ENCODE results near the gene AQP5.

The AQP5 gene

DNA sequence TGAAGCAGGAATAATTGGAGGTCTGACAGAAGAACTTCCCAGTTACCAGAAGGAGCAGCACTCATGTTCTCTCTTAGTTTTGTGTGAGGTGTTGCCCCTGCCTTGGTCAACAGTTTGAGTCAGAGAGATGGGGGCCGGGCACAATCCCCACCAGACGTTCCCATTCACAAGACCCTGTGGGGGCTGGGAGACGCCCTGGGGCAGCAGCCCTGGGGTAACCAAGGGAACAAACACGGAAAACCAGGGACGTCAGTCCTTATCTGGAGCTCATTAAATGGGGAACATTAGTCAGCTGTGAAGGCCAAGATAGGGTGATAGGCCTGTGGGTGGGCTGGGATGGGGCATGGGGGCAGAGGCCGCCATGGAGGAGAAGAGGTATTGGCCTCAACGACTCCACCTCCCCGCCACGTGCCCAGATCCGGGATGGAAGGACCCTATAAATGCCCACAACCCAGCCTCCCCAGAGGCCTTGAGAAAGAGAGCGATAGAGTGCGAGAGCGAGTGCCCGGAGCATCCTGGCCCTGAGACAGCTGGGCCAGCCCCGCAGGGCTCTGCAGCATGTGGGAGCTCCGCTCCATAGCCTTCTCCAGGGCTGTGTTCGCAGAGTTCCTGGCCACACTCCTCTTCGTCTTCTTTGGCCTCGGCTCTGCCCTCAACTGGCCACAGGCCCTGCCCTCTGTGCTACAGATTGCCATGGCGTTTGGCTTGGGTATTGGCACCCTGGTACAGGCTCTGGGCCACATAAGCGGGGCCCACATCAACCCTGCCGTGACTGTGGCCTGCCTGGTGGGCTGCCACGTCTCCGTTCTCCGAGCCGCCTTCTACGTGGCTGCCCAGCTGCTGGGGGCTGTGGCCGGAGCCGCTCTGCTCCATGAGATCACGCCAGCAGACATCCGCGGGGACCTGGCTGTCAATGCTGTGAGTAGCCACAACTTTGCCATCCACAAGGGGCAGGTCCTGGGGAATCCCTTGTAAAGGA, 11.1 kb upstream of the AQP5 start, which contains the start of gene AQP2:
AQP2 (plus strand) TSS at position 465 of the 979 bp plus-strand sequence; CDS start at position 559, 94 bp downstream.
- DNase-seq (ENCODE audit: low spot score): no peak

DNA sequence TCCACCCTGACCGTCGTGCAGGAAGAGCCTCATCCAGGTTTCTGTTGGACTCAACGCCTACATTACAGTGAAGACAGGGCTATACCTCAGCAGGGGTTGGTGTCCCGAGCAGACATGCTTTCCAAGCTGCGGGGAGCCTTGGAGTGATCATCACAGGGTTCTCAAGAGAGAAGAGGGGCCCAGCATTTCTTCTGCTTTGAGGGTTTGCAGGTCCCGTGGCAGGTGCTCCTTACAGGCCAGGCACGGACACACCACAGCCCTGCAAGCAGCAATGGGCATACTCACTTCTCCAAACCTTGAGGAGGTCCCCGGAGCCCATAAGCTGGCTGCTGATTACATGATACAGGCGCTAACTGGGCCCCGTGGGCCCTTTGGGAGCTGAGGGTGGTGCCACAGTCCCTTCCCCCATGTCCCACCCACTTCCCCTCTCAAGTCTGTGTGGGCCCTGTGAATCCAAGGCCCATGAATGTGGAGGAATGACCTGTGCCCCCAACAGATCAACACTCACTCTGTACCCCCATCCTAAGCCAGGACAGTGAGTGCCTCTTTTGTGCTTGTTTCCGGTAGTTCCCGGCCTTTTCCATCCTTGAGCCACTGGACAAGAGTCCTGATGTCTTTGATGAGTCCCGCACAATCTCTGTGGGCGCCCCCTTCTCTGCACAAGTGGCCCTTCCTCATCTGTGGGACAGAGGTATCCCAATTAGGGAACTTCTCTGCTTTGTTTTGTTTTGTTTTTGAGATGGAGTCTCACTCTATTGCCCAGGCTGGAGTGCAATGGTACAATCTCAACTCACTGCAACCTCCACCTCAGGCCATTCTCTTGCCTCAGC, 10.0 kb upstream of the AQP5 start:
- no peak for DNase-seq (ENCODE audit: low spot score)

DNA sequence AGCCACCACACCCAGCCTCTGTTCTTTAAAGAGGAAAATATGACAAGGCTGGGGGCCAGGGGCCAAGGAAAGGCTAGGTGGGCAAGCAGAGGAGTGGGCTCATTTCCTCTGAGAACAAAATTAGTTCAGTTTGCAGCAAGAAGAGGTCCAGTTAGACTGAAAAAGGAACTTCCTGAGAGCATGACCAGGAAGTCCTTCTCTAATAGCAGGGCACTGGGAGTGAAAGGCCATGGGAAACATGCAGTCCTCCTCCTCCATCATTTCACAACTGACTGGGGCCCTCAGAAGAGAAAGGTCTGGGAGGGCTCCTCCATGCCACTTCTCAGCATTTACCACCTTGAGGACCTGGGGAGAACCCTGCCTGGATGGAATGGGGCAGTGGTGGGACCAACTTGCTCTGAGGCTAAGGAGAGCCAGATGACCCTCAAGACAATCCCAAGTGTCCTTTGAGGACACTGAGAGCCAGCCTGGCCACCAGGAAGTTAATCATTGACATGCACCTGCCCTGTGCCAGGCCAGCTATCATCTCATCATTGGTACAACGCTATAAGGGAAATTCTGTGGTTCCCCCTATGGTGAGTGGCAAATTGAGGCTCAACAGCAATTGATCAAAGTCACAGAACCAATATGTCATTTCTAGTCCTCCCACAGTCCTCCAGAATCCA, 9.1 kb upstream of the AQP5 start:
- no peak for DNase-seq (ENCODE audit: low spot score)

DNA sequence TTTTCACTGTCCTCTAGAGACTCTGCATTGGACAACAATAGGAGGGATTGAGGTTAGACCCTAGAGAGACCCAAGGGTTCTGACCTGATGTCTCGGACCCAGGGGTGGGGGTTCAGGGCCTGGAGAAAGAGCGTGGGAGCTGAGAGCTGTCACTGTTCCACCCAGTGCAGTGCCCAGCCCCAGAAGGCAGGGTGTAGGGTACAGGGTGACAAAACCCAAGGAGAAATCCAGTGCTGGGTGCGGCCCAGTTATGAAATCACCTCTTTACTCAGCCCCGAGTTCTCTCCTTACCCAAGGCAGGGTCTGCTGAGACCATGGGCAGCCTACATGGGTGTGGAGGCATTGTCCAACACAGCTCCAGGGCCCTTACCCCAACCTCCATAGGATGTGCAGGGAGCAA, 8.5 kb upstream of the AQP5 start:
- no peak for DNase-seq (ENCODE audit: low spot score)

DNA sequence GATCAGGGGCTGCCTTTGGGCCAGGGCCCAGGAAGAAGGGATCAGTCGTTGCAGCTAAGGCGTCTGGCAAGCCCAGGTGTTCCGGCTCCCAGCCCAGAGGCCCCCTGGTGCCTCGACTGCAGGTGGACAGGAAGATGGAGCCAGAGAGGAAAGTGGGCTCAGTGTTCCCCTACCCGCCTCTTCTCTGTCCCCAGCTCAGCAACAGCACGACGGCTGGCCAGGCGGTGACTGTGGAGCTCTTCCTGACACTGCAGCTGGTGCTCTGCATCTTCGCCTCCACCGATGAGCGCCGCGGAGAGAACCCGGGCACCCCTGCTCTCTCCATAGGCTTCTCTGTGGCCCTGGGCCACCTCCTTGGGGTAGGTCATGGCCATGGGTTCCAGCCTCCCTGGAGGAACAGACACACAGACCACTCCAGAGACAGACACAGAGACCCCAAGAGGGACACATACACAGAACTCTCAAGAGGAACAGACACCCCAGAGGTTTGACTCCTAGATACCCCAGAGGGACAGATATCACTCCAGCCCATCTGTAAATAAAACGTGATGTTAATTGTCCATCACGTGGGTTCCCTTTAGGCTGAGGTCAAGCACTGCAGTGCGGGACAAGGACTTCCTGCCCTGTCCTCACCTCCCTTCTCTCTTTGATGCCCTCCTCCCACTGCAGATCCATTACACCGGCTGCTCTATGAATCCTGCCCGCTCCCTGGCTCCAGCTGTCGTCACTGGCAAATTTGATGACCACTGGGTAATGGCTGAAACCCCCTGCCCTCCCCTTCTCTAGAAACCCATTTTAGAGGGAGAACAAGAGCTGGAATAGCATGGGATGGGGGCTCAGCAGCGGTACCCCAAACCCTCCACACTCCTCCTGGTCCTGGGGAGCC, 7.5 kb upstream of the AQP5 start:
- no peak for DNase-seq (ENCODE audit: low spot score)

DNA sequence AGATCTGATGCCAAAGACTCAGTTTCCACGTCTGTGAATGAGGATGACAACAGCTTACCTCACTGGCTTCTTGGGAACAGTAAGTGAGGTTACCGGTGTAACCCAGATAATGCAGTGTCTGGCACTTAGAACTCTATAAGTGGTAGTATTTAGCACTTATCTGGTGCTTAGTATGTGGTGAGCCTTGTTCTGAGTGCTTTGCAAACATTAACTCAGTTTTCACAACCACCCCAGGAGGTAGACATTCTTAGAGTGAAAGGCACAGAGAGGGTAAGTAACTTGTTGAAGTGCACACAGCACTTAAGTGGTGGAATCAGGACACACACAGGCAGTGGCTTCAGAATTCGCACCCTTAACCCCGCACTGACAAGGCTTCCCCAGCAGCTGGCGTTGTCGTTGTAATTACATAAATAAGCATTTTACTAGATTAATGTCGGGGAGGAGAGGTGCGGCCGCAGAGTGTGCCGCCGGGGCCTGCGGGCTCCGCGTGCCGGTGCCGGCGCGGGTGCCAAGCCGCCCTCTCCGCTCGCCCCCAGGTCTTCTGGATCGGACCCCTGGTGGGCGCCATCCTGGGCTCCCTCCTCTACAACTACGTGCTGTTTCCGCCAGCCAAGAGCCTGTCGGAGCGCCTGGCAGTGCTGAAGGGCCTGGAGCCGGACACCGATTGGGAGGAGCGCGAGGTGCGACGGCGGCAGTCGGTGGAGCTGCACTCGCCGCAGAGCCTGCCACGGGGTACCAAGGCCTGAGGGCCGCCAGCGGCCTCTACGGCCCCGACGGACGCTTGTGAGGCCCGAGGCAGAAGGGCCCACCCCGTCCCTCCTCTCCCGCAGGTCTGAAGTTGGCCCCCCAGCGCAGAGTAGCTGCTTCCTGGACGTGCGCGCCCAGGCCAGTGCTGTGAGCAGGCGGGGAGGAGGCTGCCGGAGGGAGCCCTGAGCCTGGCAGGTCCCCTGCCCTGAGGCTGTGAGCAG, 6.5 kb upstream of the AQP5 start:
- DNase-seq (ENCODE audit: low spot score): no peak

DNA sequence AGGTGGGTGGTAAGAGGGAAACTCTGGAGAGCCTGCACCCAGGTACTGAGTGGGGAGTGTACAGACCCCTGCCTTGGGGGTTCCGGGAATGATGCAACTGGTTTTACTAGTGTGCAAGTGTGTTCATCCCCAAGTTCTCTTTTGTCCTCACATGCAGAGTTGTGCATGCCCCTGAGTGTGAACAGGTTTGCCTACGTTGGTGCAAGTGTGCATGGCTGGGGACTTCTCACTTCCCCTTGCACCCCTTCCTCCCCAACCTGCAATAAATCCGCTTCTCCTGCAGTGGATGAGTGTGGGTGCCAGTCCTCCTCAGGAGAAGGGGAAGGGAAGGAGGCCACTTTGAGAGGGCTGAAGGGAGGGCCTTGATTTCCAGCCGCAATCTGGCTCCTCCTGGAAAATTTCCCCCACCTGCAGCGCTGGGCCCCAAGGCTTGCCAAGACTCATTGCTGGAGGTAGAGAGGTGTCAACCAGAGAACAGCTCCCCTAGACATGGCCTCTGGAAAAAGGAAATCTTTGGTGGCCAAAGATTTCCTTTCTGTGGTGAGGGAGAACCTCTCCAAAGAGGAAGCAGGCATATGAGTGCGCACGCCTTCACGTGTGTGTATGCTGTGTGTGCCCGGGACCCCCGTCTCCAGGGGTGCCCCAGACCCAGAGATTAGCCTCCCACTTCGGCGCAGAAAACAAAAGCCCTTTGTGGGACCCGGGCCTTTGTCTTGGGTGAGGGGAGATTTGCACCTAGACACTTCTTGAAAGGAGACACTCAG, 5.6 kb upstream of the AQP5 start:
- no peak for DNase-seq (ENCODE audit: low spot score)

DNA sequence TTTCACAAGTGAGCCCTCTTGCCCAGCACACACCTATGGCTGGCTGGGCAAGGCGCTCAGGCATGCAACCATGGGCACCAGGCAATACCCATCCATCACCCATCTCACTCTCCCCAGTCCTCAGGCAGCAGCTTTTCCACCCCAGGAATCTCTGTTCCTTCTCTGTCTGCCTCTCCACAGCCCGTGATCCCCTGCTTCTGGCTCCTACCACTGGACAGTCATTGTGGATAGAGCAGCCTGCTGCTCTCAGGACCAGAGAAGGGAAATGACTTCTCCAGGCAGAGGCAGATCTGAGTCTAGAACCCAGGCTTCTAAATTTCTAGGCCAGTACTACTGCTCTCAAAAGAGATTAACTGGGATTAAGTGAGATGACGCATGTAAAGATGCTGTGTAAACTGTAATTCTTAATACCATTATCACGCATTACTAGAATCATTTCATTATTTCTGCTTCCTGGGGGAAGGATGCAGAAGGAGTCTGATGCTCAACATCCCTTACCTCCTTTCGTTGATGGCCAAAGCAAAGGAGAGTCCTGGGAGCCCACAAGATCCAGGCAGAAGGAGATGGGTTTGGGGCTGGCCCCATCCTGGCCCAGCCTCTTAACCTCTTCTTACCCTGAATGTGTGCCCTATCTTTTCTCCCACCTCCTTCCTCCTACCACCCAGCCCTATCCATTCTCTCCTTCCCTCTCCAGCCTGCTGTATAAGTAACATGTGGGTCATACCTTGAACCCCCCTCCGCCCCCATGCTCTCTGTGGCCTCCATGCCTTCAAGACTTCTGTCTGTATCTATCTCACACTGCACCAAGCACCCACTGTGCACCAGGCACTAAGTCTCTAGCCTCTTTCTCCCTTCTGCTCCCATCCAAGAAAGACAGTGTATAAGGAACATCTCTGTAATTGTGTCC, 4.8 kb upstream of the AQP5 start:
- DNase-seq (ENCODE audit: low spot score): no peak

DNA sequence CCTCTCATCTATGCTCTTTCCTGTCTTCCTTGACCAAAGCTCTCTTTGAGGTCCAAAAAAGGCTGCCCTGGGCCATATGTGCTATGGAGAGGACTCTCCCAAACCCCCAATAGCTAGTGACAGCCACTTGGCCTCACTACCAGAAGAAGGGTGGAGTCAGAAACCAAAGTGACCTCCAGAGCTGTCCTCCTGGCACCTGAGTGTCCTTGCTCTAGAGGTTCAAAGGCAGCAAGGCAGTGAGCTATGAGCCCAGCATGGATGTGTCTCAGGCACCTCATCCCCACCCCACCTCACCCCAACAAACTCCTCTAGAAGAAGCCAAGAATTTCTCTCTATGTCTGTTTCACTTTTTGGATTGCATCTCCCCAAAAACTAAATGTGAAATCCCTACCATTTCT, 4.1 kb upstream of the AQP5 start:
- DNase-seq (ENCODE audit: low spot score): no peak

DNA sequence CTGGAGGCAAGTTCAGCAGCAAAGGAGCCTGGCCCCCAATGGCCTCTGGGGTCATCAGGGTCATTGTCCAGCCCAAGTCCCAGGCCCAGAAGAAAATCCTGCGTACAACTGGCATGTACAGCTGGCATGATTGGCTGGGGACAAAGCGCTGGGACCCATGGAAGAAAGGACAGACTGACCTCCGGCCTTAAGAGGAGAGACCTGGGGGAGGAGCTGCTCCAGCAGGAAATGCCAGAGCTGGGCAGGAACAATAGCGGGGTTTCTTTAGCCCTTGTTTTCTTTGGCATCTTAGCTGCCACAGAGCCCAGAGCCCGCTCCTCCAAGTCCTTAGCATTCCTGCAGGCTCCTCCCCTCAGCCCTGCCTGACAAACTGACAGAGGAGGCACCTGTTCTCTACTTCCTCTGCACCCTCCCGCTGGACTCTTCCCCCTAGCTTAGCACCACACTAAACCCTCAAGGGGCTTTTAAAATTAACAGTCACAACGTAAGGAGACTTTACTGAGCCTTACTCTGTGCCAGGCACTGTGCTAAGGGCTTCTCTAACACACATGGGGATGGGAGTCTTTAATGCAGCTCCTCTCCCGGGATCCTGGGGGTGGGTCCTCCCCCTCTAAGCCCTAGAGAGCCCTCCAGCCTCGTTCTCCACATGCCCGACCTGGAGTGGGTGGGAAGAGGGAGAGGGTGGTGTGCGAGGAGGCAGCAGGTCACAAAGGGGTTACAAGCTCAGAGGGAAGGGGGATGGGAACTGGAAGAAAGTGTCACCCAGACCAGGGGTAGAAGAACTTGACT, 1.8 kb upstream of the AQP5 start:
- no peak for DNase-seq (ENCODE audit: low spot score)

DNA sequence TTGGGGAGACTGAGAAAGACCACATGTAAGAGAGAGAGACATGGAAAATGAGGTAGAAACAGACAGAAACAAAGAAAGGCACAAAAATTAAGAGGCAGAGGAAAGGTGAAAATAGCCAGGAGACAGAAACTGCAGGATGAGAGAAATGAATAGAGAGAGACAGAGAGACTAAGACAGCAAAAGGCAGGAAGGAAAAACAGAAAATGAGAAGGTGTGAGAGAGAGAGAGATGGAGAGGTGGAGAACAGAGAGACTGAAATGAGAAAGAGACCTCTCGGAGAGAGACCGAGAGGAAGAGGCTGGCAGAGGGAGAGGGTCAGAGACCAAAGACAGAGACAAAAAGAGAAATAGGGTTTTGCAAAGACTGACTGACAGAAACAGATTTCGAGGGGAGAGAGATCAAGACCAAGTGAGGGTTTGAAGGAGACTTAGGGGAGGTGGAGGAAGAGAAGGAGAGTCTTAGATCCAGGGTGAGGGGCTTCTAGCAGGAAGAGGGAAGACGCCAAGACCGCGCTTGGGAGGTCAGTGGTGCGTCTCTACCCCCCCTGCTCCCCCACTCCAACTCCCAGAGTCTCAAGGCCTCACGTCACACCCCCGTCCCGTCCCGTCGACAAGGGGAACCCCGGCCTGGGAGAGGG, 1.1 kb upstream of the AQP5 start:
- no peak for DNase-seq (ENCODE audit: low spot score)

DNA sequence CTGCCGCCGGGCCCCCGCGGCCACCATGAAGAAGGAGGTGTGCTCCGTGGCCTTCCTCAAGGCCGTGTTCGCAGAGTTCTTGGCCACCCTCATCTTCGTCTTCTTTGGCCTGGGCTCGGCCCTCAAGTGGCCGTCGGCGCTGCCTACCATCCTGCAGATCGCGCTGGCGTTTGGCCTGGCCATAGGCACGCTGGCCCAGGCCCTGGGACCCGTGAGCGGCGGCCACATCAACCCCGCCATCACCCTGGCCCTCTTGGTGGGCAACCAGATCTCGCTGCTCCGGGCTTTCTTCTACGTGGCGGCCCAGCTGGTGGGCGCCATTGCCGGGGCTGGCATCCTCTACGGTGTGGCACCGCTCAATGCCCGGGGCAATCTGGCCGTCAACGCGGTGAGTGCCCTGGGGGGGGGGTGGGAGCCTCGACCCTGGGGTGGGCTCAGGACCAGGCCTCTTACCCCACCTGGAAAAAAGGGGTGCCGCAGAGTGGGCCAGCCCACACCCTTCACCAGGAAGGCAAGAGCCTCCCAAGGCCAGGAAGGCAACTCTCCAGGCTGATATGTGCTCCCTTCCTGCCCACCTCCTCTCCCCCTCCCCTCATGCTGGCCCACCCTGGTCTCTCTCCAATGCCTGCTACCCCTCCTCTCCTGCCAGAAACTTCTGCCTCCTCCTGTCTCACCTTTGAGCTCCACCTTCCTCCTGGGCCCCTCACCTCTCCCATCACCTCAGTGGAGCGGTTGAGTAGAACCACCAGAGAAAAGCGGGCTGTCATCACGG, 507 bp downstream of the AQP5 start:
- DNase-seq (ENCODE audit: low spot score): no peak

DNA sequence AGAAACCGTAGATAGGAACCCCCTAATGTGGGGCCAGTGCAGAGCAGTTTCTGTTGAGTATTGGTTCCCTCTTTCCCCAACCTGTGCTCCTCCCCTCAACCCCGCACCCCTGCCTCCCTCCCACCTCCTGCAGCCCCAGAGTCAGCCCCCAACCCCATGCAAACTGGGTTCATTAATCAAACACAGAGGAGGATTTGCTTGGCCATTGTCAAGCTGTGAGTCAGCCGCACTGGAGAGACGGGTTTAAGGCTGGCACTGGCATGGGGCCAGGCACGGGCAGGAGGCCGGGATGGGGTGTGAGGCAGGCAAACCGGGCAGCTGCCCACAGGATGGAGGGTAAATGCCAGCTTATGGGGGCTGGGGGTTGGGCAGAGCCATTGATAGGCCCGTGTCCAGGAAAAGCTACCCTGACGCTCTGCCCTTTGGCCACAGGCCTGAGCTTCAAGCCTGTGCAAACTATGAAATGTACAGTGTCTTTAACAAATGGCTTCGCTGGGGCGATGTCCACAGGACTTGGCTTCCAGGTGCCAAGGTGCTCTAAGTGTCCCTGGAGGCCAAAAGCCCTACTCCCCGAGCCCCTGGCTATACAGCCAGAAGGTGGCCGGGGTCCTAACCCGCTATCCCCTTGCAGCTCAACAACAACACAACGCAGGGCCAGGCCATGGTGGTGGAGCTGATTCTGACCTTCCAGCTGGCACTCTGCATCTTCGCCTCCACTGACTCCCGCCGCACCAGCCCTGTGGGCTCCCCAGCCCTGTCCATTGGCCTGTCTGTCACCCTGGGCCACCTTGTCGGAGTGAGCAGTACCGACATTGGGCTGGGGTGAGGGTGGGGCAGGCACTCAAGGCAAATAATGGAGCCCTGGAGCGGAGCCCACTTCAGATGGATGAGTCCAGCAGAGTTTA, 1.4 kb downstream of the AQP5 start:
- no peak for DNase-seq (ENCODE audit: low spot score)

DNA sequence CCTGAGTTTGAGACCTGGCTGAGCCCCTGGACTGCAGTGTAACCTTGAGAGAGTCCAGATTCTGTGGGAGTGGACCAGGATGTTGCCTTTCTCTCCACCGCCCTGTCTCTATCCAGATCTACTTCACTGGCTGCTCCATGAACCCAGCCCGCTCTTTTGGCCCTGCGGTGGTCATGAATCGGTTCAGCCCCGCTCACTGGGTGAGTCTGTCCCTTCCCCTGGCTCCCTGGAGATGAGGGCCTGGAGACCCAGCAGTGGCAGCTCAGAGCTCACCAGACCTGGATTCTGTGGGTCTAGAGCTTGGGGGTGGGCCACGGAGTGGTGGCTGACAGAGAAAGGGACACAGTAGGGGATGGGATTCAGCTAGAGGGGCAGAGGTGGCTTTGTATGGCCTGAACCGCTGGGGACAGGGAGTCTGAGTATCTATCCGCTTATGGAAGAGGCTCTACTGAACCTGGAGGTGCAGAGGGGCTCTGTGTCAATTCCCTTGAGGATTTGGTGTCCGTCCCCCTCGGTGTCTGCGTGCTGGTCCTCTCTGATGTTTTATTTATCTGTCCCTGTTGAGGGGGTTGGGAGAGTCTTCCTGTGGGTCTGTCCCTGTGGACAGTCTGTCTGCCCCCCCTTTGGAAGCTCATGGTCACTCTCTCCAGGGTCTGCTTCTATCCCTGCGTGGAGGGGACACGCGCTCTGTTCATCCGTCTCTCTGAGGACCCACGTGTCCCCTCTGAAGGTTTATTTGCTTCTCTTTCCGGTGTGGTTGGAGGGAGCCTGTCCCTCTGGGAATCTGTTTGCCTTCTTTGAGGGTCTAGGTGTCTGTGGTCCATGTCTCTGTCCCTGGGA, 2.5 kb downstream of the AQP5 start:
- no peak for DNase-seq (ENCODE audit: low spot score)

Data from cerebellar cortex (tissue), 1 donor.